Left hindlimb (tissue), 1 donor: ENCODE data around the gene STX8.

Source experiments
- DNase-seq: peaks from one replicate; pipeline ENCODE4 v3.0.0-alpha.2; 2018

STX8 gene

GRCh38 chr17:9334536-9335446 is 240.8 kb downstream of the STX8 start:
- no peak for DNase-seq

- no peak for DNase-seq
Observed at GRCh38 chr17:9332132-9332494, 243.5 kb downstream of the STX8 start.

GRCh38 chr17:9331279-9332131 is 244.1 kb downstream of the STX8 start:
- no peak for DNase-seq

- peak; percentile 51 for DNase-seq
Observed at GRCh38 chr17:9330611-9331271, 244.9 kb downstream of the STX8 start.

DNA sequence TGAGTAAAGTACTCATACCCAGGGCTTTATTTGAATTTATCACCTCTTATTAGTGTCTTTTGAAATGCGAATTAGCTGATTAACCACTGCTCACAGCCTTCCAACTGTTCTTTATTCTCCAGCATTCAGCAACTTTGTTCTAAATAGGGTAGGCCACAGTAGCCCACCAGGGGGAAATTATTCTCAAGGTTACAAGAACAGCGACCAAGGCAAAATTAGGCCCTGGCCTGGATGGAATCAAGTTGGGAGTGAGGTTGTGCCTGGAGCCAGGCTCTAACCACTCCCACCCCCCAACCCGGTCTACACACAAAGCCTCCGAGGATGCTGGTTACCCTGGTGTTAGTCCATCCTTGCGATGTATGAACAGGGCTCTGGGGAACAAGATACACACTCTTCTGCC is 245.5 kb downstream of the STX8 start:
- no peak for DNase-seq

DNA sequence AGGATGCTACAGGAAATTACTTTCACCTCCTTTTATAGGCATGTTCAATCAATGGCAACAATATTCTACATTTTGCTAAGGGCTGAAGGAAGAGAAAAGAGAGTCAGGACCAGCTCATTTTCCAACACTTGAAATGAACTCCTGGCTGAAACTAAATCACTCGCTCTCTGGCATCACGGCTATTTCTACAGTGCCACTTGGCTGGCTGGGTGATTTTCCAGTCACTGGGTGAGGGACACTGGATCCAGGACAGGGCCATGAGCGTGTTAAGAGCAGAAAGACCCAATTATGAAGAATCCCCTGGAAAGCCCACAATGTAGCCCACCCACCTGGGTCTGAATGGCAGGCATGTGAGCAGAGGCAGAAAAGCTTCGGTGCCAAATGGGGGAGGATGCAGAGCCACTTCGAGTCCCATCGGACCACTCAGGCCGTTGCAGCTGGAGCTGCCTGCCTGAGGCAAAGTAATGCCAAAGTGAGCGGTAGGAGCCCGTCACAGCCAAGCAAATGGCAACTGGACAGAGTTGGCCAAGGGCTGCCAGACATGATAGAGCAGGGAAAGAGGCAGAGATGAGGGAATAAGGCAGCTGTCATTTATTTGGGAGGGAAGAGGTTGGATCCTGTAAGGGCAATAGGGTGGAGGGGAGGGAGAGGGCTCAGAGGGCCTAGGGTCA is 246.2 kb downstream of the STX8 start:
- peak; percentile 51 for DNase-seq

DNA sequence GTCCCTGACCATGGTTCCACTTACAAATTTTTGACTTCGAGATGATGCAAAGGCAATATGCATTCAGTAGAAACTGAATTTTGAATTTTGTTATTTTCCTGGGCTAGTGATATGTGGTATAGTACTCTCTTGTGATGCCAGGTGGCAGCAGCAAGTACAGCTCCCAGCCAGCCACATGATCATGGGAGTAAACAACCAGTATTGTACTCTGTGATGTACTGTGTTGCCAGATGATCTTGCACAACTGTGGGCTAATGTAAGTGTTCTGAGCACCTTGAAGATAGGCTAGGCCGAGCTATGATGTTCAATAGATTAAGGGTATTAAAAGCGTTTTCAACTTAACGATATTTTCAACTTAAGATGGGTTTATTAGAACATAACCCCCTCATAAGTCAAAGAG is 250.8 kb downstream of the STX8 start:
- no peak for DNase-seq

DNA sequence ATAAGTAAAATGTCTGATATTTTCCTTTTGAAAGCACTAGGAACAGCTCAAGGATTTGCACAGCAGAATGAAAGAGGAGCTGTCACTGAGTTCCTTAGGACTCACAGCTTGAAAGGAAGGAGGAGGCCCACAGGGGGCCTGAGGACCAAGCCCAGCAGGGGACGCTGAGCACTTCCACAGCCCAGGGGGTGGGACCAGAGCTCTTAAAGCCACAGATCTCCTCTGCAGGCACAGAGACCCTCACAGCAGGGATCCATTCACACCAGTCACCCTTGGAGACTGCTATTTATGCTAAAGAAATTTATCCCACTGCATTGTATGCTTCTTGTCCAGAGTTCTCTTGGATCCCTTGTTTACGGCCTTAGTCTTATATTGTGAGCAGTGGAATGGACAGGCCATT is 253.3 kb downstream of the STX8 start:
- no peak for DNase-seq

- DNase-seq, result no peak
Observed at GRCh38 chr17:9321890-9322289, 253.7 kb downstream of the STX8 start.

DNA sequence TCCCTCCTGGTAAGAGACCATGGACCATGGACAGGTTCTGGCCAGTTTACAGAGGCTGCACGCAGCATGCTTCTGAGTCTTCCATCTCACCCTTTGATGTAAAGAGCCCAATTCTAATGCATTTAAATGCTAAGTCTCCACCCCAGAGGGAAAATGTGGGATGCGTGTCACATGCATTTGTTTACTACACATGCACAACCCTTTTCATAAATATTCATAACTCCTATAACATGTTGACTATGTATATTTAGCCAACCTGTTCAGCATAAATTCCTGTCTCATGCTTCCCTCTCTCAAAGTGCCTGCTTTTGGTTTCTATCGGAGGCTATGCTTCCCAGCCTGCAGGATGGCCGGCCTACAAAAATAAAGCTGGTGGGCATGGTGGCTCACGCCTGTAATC is 260.3 kb downstream of the STX8 start:
- no peak for DNase-seq

DNA sequence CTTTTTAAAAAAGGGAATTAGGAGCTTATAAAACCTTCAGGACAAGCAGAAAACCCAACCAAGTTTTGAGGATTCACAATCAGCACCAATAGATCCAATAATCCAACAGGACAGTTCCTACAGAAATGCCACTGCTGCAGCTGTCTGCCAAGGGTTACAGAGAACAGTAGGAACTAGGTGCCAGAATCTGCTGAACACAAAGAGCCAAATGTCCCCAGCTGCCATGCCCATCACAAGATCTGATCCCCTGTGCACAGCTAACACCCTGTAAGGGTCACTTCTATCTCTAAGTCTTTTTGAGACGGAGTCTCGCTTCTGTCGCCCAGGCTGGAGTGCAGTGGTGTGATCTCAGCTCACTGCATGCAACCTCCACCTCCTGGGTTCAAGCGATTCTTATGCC is 262.3 kb downstream of the STX8 start:
- DNase-seq, result no peak

GRCh38 chr17:9309216-9309615 is 266.4 kb downstream of the STX8 start:
- DNase-seq, result no peak

DNA sequence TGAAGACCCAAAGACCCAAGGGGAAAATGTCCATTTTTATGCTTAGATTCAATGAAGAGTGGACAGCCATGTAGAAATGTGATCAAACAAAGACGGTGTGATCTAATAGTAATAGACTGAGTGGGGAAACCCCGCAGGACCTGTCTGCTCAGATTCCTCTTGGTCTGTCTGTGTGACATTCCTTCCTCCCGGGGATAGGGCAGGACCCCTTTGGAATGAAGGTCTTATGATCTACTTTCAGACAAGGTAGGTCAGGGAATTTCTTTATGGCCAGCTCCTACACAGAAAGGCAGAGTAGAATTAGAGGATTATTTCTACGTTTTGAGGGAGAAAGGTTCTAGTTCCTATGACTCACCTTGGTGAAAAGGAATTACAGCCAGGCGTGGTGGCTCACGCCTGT is 267.6 kb downstream of the STX8 start:
- no peak for DNase-seq

GRCh38 chr17:9307313-9307998 is 268.2 kb downstream of the STX8 start:
- no peak for DNase-seq

GRCh38 chr17:9306086-9306485 is 269.5 kb downstream of the STX8 start:
- no peak for DNase-seq

DNA sequence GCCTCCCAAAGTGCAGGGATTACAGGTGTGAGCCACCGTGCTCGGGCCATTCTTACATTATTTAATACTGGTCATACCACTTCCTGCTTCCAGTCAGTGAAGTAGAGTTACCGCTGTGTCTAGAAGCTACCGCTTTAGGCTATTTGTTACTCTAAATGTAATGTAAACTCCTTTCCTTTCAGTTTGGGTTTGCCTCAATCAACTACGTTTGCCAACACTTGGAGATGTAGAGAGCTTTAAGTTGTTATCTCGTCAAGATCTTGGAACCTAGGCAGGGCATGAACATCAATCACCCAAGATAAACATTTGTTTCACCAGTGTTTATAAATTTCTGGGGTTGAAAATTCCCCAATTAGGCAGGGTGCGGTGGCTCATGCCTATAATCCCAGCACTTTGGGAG is 275.9 kb downstream of the STX8 start:
- DNase-seq, result no peak

DNA sequence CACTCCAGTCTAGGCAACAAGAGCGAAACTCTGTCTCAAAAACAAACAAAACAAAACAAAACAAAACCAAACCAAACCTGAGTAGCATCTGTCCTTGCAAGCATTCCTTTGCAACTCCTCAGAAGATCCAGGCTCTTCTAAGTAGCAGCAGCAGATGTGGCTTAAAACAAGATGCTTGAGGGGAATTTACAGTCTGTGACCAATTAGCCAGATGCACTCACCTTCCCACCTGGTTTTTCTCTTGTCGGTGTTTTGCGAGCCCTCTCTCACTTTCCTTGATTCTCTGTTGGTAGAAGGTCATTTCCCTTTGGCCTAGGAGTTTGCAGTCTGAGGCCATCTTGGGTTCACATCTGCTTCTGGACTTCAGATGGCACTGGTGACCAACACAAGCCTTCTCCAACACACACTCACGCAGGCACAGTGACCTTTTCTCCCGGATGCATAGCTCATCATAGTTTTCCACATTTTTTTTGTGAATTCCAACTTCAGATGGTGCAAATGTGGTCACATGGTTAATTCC is 276.8 kb downstream of the STX8 start:
- DNase-seq, result no peak

GRCh38 chr17:9298135-9298534 is 277.5 kb downstream of the STX8 start:
- DNase-seq, result no peak

DNA sequence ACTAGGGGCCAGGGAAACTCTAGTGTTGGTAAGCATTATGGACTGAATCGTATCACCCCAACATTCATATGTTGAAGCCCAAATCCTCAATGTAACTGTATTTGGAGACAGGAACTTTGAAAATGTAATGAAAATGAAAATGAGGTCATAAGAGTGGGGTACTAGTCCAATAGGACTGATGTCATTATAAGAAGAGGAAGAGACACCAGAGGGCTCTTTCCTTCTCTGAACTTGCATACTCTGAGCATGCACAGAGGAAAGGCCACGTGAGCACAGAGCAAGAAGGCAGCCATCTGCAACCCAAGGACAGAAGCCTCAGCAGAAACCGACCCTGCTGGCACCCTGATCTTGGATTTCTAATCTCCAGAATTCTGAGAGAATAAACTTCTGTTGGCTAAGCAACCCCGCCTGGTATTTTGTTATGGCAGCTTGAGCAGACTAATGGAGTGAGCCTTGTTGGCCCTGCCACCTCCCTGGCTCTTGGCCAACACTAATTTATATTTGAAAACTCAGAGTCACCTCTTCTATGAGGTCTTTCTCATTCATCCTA is 280.9 kb downstream of the STX8 start:
- DNase-seq, result no peak

DNA sequence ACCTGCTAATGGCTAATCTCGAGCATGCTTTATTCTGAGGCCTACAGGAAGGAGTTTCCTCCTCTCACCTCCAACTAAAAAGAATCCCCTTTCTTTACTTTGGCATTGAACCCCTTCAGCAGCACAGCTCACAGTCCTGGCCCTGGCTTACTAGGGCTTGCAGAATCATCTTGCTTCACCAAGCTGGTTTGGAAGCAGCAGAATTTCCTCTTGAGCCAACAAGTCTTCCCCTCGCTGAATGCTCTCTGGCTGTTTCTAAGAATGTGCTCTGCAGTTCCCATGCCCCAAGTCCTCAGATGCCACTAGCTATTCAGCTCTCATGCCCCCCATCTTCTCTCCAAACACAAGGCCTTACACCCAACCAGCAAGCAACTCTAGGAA is 283.1 kb downstream of the STX8 start:
- no peak for DNase-seq

DNA sequence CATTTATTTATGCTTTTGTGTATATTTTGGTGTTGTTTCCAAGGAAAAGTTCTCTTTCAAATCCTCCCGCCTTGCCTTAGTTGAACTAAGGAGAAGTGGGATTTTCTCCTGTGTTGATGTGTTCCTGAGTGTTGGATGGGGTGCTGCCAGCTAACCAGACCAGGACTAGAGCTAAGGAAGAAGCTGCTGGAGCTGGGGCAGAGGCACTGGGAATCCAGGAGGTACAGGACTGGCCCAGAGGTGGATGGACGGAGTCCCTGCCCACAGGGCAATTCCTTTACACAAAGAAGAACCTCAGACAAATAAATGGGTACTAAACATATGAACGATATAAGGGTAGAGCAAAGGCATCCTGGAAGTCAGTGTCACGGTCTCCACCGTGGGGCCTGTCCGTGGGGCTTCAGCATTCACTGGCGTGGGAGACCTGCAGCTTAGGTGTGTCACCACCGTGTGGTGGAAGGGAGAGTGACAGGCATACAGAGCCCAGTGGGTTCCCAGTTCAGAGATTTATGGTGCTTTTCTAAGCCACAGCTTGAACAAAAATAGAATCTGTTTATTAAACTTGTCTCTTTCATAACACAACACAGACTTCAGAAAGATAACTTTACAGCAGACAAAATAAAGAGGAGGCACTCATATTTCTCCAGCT is 283.6 kb downstream of the STX8 start:
- no peak for DNase-seq
